Activated T-cell treated with anti-CD3 and anti-CD28 coated beads, Interleukin-2, amount 50 U/mL, for 24 hours (primary cell): ENCODE results near the gene FRZB.
"Not testable (repeated sequence)": the region's sequence is repeated elsewhere in the genome, so short reads cannot be mapped to it uniquely, and the experiment has no call there.

Experiments used
- DNase-seq: peaks from one replicate; pipeline ENCODE4 v3.0.0-alpha.2; 2020
- H3K27ac Mint-ChIP-seq: 2 replicates; pipeline ENCODE4 v1.8.0; 2020; ENCODE audit warnings: mild to moderate bottlenecking, mixed read lengths
- H3K27me3 Mint-ChIP-seq: 2 replicates; pipeline ENCODE4 v1.8.0; 2020; ENCODE audit warnings: mixed read lengths
- H3K36me3 Mint-ChIP-seq: 2 replicates; pipeline ENCODE4 v1.8.0; 2020; ENCODE audit warnings: low read depth, mixed read lengths
- H3K4me1 Mint-ChIP-seq: 2 replicates; pipeline ENCODE4 v1.8.0; 2020; ENCODE audit warnings: low read depth, mixed read lengths
- H3K4me3 Mint-ChIP-seq: 2 replicates; pipeline ENCODE4 v1.8.0; 2020; ENCODE audit warnings: mild to moderate bottlenecking, moderate library complexity, mixed read lengths
- H3K9me3 Mint-ChIP-seq: 2 replicates; pipeline ENCODE4 v1.8.0; 2020; ENCODE audit warnings: mixed read lengths

FRZB gene

DNA sequence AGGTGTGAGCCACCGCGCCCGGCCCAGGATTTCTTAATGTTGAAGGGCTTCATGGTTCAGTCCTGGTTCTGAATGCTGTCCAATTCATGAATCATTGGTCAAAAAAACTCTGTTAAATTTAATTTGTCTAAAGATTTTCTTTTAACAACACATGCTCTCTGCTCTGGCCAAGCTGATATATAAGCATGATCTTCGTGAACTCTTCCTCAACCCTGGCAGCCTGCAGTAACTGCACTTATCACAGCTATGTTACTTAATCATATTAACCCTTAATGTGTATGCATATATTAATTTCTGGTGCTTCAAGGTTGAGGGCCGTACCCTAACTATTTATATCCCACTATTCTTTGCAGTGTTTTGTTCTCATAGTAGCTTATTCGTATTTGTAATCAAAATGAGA is 29.4 kb upstream of the FRZB start:
- H3K4me1 Mint-ChIP-seq = peaks cover under 1% of the 10 kb centered on the region
- H3K27me3 Mint-ChIP-seq = peaks cover 8% of the 10 kb centered on the region
- no peak overlapping the region for H3K27ac Mint-ChIP-seq
- H3K4me3 Mint-ChIP-seq = no peak overlapping the region
- H3K9me3 Mint-ChIP-seq = no peaks in the 10 kb centered on the region
- no peak for DNase-seq
- no peaks in the 10 kb centered on the region for H3K36me3 Mint-ChIP-seq

- peaks cover 1% of the 10 kb centered on the region for H3K4me1 Mint-ChIP-seq
- no peaks in the 10 kb centered on the region for H3K9me3 Mint-ChIP-seq
- H3K4me3 Mint-ChIP-seq = no peak overlapping the region
- no peaks in the 10 kb centered on the region for H3K36me3 Mint-ChIP-seq
- peaks cover 8% of the 10 kb centered on the region for H3K27me3 Mint-ChIP-seq
- no peak for DNase-seq
- H3K27ac Mint-ChIP-seq = no peak overlapping the region
These were observed 28.7 kb upstream of the FRZB start for GRCh38 chr2:182895169-182895568.

DNA sequence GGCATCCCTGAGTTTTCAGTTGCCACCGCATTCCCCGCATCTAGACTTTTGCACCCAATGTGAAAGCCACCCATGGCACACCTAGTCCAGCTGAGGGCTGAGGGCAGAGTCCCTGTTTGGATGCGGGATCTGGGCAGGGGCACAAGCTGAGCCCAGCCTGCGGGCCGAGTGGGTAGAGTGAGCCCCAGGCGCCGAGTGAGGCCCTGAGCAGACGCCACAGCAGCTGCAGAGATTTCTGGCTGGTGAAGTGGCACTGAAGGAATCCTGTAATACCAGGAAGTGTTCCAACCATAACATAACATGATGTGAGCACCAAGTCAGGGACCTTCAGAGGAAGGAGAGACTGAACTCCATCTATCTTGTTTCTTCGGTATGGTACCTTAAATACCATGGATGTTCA is 27.7 kb upstream of the FRZB start:
- H3K4me1 Mint-ChIP-seq = peaks cover 1% of the 10 kb centered on the region
- no peaks in the 10 kb centered on the region for H3K36me3 Mint-ChIP-seq
- H3K27me3 Mint-ChIP-seq = peaks cover 5% of the 10 kb centered on the region
- no peak for DNase-seq
- no peak overlapping the region for H3K4me3 Mint-ChIP-seq
- no peaks in the 10 kb centered on the region for H3K9me3 Mint-ChIP-seq
- H3K27ac Mint-ChIP-seq = no peak overlapping the region

DNA sequence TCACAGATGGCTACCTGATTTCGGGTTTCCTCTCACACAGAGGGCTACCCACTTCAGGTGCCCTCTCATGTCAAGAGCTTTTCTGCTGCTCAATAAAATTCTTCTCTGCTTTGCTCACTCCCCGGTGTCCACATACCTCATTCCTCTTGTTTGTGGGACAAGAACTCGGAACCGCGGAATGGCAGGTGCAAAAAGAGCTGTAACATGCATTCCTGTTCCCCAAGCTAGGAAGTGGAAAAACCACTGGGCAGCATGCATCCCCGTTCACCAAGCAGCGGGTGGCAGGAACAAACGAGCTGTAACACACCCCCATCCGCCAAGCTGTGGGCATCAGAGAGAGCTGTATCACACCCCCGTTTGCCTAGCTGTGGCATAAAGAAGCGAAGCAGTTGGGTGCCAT is 27.2 kb upstream of the FRZB start:
- DNase-seq = no peak
- H3K36me3 Mint-ChIP-seq = no peaks in the 10 kb centered on the region
- no peak overlapping the region for H3K27ac Mint-ChIP-seq
- H3K4me3 Mint-ChIP-seq = no peak overlapping the region
- H3K27me3 Mint-ChIP-seq = peaks cover 5% of the 10 kb centered on the region
- H3K9me3 Mint-ChIP-seq = no peaks in the 10 kb centered on the region
- peaks cover 1% of the 10 kb centered on the region for H3K4me1 Mint-ChIP-seq

DNA sequence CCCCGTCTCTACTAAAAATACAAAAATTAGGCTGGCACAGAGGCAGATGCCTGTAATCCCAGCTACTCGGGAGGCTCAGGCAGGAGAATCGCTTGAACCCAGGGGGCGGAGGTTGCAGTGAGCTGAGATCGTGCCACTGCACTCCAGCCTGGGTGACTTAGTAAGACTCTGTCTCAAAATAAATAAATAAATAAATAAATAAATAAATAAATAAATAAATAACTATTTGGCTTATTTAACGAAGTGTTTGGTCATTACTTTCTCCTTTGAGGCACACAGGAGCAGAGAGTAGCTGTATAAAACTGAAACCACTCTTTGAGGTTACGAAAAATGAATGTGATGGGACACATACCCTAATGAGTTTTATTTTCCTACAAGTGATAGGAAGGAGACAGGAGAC is 26.6 kb upstream of the FRZB start:
- not testable (repeated sequence) for H3K36me3 Mint-ChIP-seq, H3K27me3 Mint-ChIP-seq, H3K4me3 Mint-ChIP-seq, H3K4me1 Mint-ChIP-seq, H3K9me3 Mint-ChIP-seq, H3K27ac Mint-ChIP-seq, DNase-seq

DNA sequence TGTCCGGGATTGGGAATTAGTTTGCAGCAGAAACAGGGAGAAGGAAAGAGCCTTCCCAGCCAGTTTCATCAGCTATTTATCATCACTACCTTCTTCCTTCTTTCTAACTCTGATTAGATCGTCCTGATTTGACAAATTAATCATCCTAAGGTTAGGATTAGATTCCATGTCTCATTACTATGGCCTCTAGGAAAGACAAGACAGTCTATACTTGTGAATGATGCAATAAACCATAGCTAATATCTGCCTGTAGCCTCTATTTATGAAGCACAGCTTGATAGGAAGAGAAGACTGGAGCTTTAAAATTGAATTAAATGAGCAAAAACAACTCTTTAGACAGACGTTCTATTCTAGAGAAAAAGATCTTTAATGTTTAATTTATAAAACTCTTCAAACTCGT is 25.2 kb upstream of the FRZB start:
- H3K27ac Mint-ChIP-seq = no peak overlapping the region
- H3K4me3 Mint-ChIP-seq = no peak overlapping the region
- H3K9me3 Mint-ChIP-seq = no peaks in the 10 kb centered on the region

DNA sequence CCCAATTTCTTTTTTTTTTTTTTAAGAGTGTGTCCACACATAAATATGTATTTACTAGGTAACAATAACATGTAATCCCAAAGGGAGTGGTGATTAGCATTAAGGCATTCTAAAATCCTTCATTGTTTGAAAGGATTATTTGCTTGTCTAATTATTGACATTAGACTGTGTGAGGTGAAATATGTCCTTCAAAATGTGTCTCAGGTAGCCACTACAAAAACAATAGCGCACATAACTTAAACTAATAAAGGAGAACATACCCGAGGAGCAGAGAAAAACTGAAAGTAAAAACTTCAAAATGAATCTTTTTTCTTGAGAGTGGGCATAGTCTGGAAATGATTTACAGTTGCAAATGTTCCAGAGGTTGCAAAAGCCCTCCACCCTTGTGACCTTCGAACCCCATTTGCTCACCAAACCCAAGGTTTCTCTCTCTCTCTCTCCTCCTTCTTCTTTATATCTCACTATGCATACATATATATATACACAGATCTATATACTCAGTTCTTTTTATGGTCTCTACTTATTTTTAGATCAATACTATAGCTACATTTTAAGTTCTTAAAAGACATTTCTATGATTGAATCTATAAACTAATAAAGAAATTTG is 24.4 kb upstream of the FRZB start:
- peaks cover 6% of the 10 kb centered on the region for H3K27me3 Mint-ChIP-seq
- no peaks in the 10 kb centered on the region for H3K9me3 Mint-ChIP-seq

More for the DNA sequence above, 25.2 kb upstream of the FRZB start:
- H3K36me3 Mint-ChIP-seq = no peaks in the 10 kb centered on the region
- no peak for DNase-seq
- peaks cover 1% of the 10 kb centered on the region for H3K4me1 Mint-ChIP-seq
- peaks cover 5% of the 10 kb centered on the region for H3K27me3 Mint-ChIP-seq

DNA sequence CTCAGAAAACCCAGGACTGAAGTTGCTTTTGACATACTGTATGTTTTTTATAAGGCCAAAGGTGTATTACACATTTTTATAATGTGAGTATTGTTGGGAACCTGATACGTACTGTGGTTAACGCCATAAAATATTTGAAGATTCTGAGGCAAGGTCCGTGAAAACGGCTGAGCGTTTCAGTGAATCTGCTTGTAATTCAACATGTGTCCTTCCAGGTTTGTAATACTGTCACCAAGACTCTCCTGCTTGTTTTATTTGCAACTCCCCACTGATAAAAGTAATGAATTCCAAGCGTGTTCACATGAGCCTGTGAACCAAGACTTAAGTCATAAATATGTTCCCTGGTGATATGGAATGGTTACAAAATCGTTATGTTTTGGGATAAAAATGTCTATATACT is 23.9 kb upstream of the FRZB start:
- DNase-seq = no peak
- Mint-ChIP-seq H3K4me1 (peaks cover 1% of the 10 kb centered on the region), H3K36me3 (no peaks in the 10 kb centered on the region), H3K4me3 (no peak overlapping the region), H3K9me3 (no peaks in the 10 kb centered on the region), H3K27ac (no peak overlapping the region), H3K27me3 (peaks cover 8% of the 10 kb centered on the region)

More for the DNA sequence above, 24.4 kb upstream of the FRZB start:
- H3K27ac Mint-ChIP-seq = no peak overlapping the region
- peaks cover 1% of the 10 kb centered on the region for H3K4me1 Mint-ChIP-seq
- H3K36me3 Mint-ChIP-seq = no peaks in the 10 kb centered on the region
- H3K4me3 Mint-ChIP-seq = no peak overlapping the region
- no peak for DNase-seq

GRCh38 chr2:182887753-182888415 is 21.4 kb upstream of the FRZB start:
- Mint-ChIP-seq H3K27me3 (peaks cover 3% of the 10 kb centered on the region), H3K36me3 (no peaks in the 10 kb centered on the region), H3K4me1 (peaks cover 1% of the 10 kb centered on the region), H3K27ac (no peak overlapping the region), H3K4me3 (no peak overlapping the region), H3K9me3 (no peaks in the 10 kb centered on the region)
- DNase-seq = no peak

GRCh38 chr2:182887093-182887492 is 20.7 kb upstream of the FRZB start:
- Mint-ChIP-seq H3K36me3 (no peaks in the 10 kb centered on the region), H3K4me3 (no peak overlapping the region), H3K27me3 (peaks cover 3% of the 10 kb centered on the region), H3K4me1 (peaks cover 1% of the 10 kb centered on the region), H3K27ac (no peak overlapping the region), H3K9me3 (no peaks in the 10 kb centered on the region)
- no peak for DNase-seq

DNA sequence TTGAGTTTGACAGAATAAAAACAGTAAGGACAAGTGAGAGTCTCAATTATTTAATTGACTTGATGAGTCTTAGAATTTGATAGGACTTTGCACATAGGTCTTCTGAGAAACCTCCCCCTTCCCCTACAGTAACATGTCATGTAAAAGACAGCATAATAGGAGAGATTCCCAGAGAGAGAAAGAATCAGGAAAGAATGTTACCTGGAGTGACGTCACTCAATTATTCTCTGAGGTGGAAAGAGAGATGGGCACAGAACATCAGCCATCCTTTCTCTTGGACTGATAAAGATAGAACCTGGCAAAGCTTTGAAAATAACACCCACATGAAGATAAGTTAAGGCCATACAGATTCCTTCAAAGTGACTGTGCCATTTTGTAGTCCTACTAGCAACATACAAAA is 19.3 kb upstream of the FRZB start:
- Mint-ChIP-seq H3K27ac (no peak overlapping the region), H3K4me1 (peaks cover under 1% of the 10 kb centered on the region), H3K9me3 (peaks cover 3% of the 10 kb centered on the region), H3K4me3 (no peak overlapping the region), H3K27me3 (peaks cover 3% of the 10 kb centered on the region), H3K36me3 (no peaks in the 10 kb centered on the region)
- DNase-seq = no peak

DNA sequence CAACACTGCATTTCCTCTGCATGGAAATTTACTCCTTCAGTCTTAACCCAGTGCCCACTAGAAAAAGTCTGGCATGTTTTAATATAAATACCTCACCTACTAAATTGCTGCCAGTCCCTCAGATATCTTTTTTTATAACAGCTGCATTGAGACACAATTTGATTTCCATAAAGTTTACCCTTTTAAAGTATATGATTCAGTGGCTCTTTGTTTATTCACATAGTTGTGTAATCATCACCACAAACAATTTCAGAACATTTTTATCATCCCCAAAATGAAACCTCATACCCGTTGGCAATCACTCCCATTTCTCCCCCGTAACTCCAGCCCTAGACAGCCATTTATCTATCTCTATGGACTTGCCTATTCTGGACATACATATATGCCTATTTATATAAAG is 17.0 kb upstream of the FRZB start:
- DNase-seq = no peak
- peaks cover 3% of the 10 kb centered on the region for H3K27me3 Mint-ChIP-seq
- H3K9me3 Mint-ChIP-seq = peaks cover 7% of the 10 kb centered on the region
- no peaks in the 10 kb centered on the region for H3K4me1 Mint-ChIP-seq
- H3K4me3 Mint-ChIP-seq = no peak overlapping the region
- no peaks in the 10 kb centered on the region for H3K36me3 Mint-ChIP-seq
- no peak overlapping the region for H3K27ac Mint-ChIP-seq

DNA sequence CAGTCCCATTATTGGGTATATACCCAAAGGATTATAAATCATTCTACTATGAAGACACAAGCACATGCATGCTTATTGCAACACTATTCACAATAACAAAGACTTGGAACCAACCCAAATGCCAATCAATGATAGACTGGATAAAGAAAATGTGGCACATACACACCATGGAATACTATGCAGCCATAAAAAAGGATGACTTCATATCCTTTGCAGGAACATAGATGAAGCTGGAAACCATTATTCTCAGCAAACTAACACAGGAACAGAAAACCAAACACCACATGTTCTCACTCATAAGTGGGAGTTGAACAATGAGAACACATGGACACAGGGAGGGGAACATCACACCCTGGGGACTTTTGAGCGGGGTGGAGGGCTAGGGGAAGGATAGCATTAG is 13.7 kb upstream of the FRZB start:
- not testable (repeated sequence) for H3K36me3 Mint-ChIP-seq, H3K9me3 Mint-ChIP-seq, H3K4me3 Mint-ChIP-seq, DNase-seq, H3K27ac Mint-ChIP-seq, H3K27me3 Mint-ChIP-seq, H3K4me1 Mint-ChIP-seq

- not testable (repeated sequence) for H3K4me3 Mint-ChIP-seq, DNase-seq, H3K27ac Mint-ChIP-seq, H3K36me3 Mint-ChIP-seq, H3K4me1 Mint-ChIP-seq
- H3K9me3 Mint-ChIP-seq = peaks cover 17% of the 10 kb centered on the region
- H3K27me3 Mint-ChIP-seq = peaks cover 15% of the 10 kb centered on the region
These were observed 10.2 kb upstream of the FRZB start for GRCh38 chr2:182876653-182877052.

- H3K4me3 Mint-ChIP-seq = no peak overlapping the region
- H3K4me1 Mint-ChIP-seq = peaks cover 22% of the 10 kb centered on the region
- no peaks in the 10 kb centered on the region for H3K36me3 Mint-ChIP-seq
- no peak for DNase-seq
- H3K27ac Mint-ChIP-seq = no peak overlapping the region
- H3K9me3 Mint-ChIP-seq = peaks cover 10% of the 10 kb centered on the region
- H3K27me3 Mint-ChIP-seq = peaks cover 73% of the 10 kb centered on the region
These were observed 3.8 kb upstream of the FRZB start for GRCh38 chr2:182870227-182870626.
